Caco-2 (cell line): Measurements from ENCODE around the gene LRRC38. TPM values are rescaled to one million over a fixed set of nuclear protein-coding genes. Genes with fewer than 3 reads are reported as not detected.
A peak's percentile ranks its signal among the peaks of the same experiment; 100 is the strongest.
"Not testable (repeated sequence)": the region's sequence is repeated elsewhere in the genome, so short reads cannot be mapped to it uniquely, and the experiment has no call there.

Experiments used
- Bru-seq: library from RNA; stranded (reverse); fragments of 400-500 nt; gene quantifications from one replicate; lab custom pipeline; 2021; lab: Mats Ljungman, UMichigan
- BruChase-seq, 2 experiments: library from RNA; stranded (reverse); fragments of 400-500 nt; gene quantifications; one replicate each; lab custom pipeline; 2021; lab: Mats Ljungman, UMichigan
- BruUV-seq: library from RNA; stranded (reverse); fragments of 400-500 nt; replicated peaks from 2 replicates; lab custom pipeline; 2021; lab: Mats Ljungman, UMichigan
- CTCF ChIA-PET: fragments of 300-600 bp; sonication (Branson Sonifier 250); formaldehyde crosslinking; loops from one replicate; lab custom pipeline; 2022; ENCODE audit warnings: antibody characterized with exemption; lab: Charles Lee
- POLR2A ChIA-PET: fragments of 300-600 bp; sonication (Branson Sonifier 250); formaldehyde crosslinking; loops from one replicate; lab custom pipeline; 2022; ENCODE audit warnings: antibody characterized with exemption; lab: Charles Lee
- DNase-seq, 2 experiments: peaks; one replicate each; pipeline versions ENCODE4 v3.0.0 to v3.0.0-alpha.2; 2020 to 2022
- H3K27me3 ChIP-seq: replicated peaks from 2 replicates; pipeline ENCODE4 v1.6.0; 2011; ENCODE audit warnings: low read length; ENCODE audit not compliant: control insufficient read depth, insufficient read depth
- H3K36me3 ChIP-seq: 2 replicates; pipeline ENCODE4 v1.5.1; 2011; ENCODE audit warnings: low read length; ENCODE audit not compliant: control insufficient read depth, insufficient read depth
- H3K4me1 ChIP-seq: fragments of 250-450 bp; sonication (Bioruptor Pico); 2 replicates; pipeline ENCODE4 v1.5.1; 2020; ENCODE audit warnings: mild to moderate bottlenecking
- H3K4me3 ChIP-seq: 2 replicates; pipeline ENCODE4 v1.5.1; 2011; ENCODE audit warnings: low read depth, mild to moderate bottlenecking, control low read depth, low read length
- H3K9me3 ChIP-seq: fragments of 250-450 bp; sonication (Bioruptor Pico); 2 replicates; pipeline ENCODE4 v1.5.1; 2020; ENCODE audit warnings: mild to moderate bottlenecking, moderate library complexity
- H3K27ac Mint-ChIP-seq: one replicate; pipeline ENCODE4 v1.8.0; 2022; ENCODE audit warnings: mixed read lengths; ENCODE audit not compliant: unreplicated experiment
- H3K27me3 Mint-ChIP-seq: one replicate; pipeline ENCODE4 v1.8.0; 2022; ENCODE audit warnings: mixed read lengths; ENCODE audit not compliant: insufficient read depth, unreplicated experiment
- H3K36me3 Mint-ChIP-seq: one replicate; pipeline ENCODE4 v1.8.0; 2022; ENCODE audit warnings: mild to moderate bottlenecking, mixed read lengths; ENCODE audit not compliant: insufficient read depth, unreplicated experiment
- H3K4me1 Mint-ChIP-seq: one replicate; pipeline ENCODE4 v1.8.0; 2022; ENCODE audit warnings: low read depth, mixed read lengths; ENCODE audit not compliant: unreplicated experiment
- H3K4me3 Mint-ChIP-seq: one replicate; pipeline ENCODE4 v1.8.0; 2022; ENCODE audit warnings: mild to moderate bottlenecking, moderate library complexity, mixed read lengths; ENCODE audit not compliant: unreplicated experiment
- H3K9me3 Mint-ChIP-seq: one replicate; pipeline ENCODE4 v1.8.0; 2022; ENCODE audit warnings: mixed read lengths; ENCODE audit not compliant: unreplicated experiment
- intact Hi-C: fragments of 100-400 bp; cut with micrococcal nuclease; formaldehyde crosslinking; loops from one replicate; pipeline ENCODE4 v1.10.0; 2022; ENCODE audit not compliant: unreplicated experiment
- long read RNA-seq: library from polyadenylated mRNA; stranded (forward); transcript quantifications from one replicate; pipeline ENCODE4 v2.0.0, GENCODE V29; 2022
- total RNA-seq: library from RNA; stranded (reverse); gene quantifications from 2 replicates; pipeline ENCODE4 v1.2.3, GENCODE V29; 2022
- TF ChIP-seq, protein P1 (sequence below), 2 experiments: fragments of 200-600 bp in 1 of 2; IDR thresholded peaks; 1 replicate in 1 of 2; 2 replicates in 1 of 2; pipeline versions ENCODE4 v1.5.1 to v1.8.0; 2011 to 2022; ENCODE audit warnings: antibody characterized with exemption in 1 of 2, control low read depth in 1 of 2, inconsistent platforms in 1 of 2, low read depth in 1 of 2, low read length in 1 of 2, mild to moderate bottlenecking in 1 of 2, moderate library complexity in 1 of 2; ENCODE audit not compliant: insufficient read depth in 1 of 2, severe bottlenecking in 1 of 2, unreplicated experiment in 1 of 2

LRRC38 gene, protein sequence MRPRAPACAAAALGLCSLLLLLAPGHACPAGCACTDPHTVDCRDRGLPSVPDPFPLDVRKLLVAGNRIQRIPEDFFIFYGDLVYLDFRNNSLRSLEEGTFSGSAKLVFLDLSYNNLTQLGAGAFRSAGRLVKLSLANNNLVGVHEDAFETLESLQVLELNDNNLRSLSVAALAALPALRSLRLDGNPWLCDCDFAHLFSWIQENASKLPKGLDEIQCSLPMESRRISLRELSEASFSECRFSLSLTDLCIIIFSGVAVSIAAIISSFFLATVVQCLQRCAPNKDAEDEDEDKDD
- total RNA-seq, result not detected in 2 replicates
- not detected for Bru-seq, nascent RNA
- percentile 2 among the genes with signal in this experiment for BruChase-seq, experiment 1, labeled RNA remaining after a 2-hour chase
- not detected for BruChase-seq, experiment 2, labeled RNA remaining after a 6-hour chase
- long read RNA-seq, result 0 reads

DNA sequence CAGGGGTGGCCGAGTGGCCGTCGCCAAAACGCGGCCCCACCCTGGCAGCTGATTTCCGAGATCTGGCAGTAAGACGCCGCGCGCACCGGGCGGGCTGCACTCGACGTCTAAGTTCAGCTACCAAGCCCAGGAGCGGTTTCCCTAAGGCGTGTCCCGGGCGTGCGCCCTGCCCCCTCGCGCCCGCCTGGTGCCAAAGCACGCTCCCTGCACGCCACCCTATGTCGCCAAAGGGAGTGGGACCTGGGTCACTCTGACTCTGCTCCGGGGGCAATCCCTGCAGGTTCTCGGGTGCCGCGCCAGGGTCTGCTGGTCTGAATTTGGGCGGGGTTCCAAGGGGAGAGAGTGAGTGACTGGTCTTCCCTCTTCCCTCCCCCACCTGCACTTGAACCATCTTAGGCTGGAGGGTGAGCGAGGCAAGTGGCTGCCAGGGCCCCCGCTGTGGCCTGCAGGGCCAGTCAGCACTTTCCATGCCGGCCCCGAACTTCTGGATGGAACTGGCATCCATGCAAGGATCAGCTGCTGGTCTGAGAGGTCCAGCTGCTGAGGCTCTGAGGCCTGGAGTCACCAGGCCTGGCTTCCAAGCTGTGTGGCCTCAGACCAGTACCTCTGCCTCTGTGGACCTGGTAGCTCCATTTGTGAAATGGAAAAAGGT, at the start of gene LRRC38:
LRRC38 (minus strand) TSS at position 109 of the 652 bp plus-strand sequence. CDS start 410 bp downstream, outside the sequence.
- H3K4me1 Mint-ChIP-seq, result no peaks in the 10 kb centered on the region
- no peaks in the 10 kb centered on the region for H3K36me3 ChIP-seq
- CTCF ChIA-PET, result no interaction called here
- intact Hi-C loops, result no loop called here
- no peak within 1 kb of the TSS for H3K4me3 ChIP-seq
- POLR2A ChIA-PET, result no interaction called here
- H3K27ac Mint-ChIP-seq, result no peak within 1 kb of the TSS
- H3K9me3 ChIP-seq, result no peaks in the 10 kb centered on the region
- peaks cover under 1% of the 10 kb centered on the region for H3K27me3 Mint-ChIP-seq
- no peak for DNase-seq
- no peaks in the 10 kb centered on the region for H3K36me3 Mint-ChIP-seq
- H3K4me3 Mint-ChIP-seq, result no peak within 1 kb of the TSS
- H3K9me3 Mint-ChIP-seq, result peaks cover 2% of the 10 kb centered on the region
- no peaks in the 10 kb centered on the region for H3K4me1 ChIP-seq
- no peaks in the 10 kb centered on the region for H3K27me3 ChIP-seq
- no TSS peak for BruUV-seq
- TF ChIP-seq, protein P1, sequence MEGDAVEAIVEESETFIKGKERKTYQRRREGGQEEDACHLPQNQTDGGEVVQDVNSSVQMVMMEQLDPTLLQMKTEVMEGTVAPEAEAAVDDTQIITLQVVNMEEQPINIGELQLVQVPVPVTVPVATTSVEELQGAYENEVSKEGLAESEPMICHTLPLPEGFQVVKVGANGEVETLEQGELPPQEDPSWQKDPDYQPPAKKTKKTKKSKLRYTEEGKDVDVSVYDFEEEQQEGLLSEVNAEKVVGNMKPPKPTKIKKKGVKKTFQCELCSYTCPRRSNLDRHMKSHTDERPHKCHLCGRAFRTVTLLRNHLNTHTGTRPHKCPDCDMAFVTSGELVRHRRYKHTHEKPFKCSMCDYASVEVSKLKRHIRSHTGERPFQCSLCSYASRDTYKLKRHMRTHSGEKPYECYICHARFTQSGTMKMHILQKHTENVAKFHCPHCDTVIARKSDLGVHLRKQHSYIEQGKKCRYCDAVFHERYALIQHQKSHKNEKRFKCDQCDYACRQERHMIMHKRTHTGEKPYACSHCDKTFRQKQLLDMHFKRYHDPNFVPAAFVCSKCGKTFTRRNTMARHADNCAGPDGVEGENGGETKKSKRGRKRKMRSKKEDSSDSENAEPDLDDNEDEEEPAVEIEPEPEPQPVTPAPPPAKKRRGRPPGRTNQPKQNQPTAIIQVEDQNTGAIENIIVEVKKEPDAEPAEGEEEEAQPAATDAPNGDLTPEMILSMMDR (IDR thresholded peaks at IDR 0.05; ENCODE audit: insufficient read depth in 1 of 2, low read depth in 1 of 2, low read length in 1 of 2, severe bottlenecking in 1 of 2, unreplicated experiment in 1 of 2), result no peak

DNA sequence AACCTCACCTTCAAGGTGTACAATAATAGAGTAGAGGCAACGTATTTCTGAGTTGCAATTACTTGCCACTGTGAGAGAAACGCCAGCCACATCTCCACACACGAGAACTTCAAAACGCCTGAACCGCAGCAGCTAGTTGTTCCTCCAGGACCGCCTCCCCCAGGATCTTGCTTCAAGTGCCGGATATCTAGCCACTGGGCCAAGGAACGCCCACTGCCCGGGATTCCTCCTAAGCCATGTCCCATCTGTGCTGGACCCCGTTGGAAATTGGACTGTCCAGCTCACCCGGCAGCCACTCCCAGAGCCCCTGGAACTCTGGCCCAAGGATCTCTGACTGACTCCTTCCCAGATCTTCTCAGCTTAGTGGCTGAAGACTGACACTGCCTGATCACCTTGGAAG, 49.2 kb upstream of the LRRC38 start:
- H3K9me3 Mint-ChIP-seq, H3K4me3 Mint-ChIP-seq, intact Hi-C loops, H3K4me3 ChIP-seq, DNase-seq, H3K36me3 Mint-ChIP-seq, CTCF ChIA-PET, H3K4me1 Mint-ChIP-seq, H3K27me3 ChIP-seq, BruUV-seq, POLR2A ChIA-PET, H3K9me3 ChIP-seq, H3K27ac Mint-ChIP-seq, H3K36me3 ChIP-seq, H3K4me1 ChIP-seq: not testable (repeated sequence)
- H3K27me3 Mint-ChIP-seq, result peaks cover 10% of the 10 kb centered on the region

DNA sequence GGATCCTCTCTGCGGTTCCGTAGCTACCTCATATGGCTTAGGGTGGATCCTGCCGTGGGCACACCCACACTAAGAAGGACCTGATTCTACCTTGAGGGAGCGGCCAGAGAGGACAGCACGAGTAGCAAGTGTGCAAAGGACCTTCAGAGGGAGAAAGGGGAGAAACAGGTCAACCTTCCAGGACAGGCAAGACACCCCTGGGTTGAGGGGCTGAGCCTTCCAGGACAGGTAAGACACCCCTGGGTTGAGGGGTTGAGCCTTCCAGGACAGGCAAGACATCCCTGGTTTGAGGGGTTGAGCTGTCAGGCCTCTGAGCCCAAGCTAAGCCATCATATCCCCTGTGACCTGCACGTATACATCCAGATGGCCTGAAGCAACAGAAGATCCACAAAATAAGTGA, 46.7 kb upstream of the LRRC38 start:
- Mint-ChIP-seq H3K4me3 (no peak overlapping the region), H3K4me1 (no peaks in the 10 kb centered on the region), H3K36me3 (no peaks in the 10 kb centered on the region), H3K9me3 (no peaks in the 10 kb centered on the region), H3K27ac (no peak overlapping the region), H3K27me3 (peaks cover 10% of the 10 kb centered on the region)
- CTCF ChIA-PET, result no interaction called here
- POLR2A ChIA-PET, result no interaction called here
- H3K4me3 ChIP-seq, result no peak overlapping the region
- intact Hi-C loops, result no loop called here
- H3K9me3 ChIP-seq, result no peaks in the 10 kb centered on the region
- TF ChIP-seq, protein P1 (IDR thresholded peaks at IDR 0.05; ENCODE audit: insufficient read depth in 1 of 2, low read depth in 1 of 2, low read length in 1 of 2, severe bottlenecking in 1 of 2, unreplicated experiment in 1 of 2), result no peak
- no peak for DNase-seq
- BruUV-seq, result no TSS peak
- H3K4me1 ChIP-seq, result no peaks in the 10 kb centered on the region
- H3K36me3 ChIP-seq, result no peaks in the 10 kb centered on the region
- H3K27me3 ChIP-seq, result no peaks in the 10 kb centered on the region
